Measurements from ENCODE around the gene ID3.
"Not testable (repeated sequence)": the region's sequence is repeated elsewhere in the genome, so short reads cannot be mapped to it uniquely, and the experiment has no call there.

The ID3 gene

GRCh38 chr1:23545851-23546250, 13.4 kb downstream of the ID3 start:
- H3K27ac ChIP-seq (ENCODE audit: low read depth, low read length): no peak overlapping the region
- no peaks in the 10 kb centered on the region for H3K9me2 ChIP-seq (replicated peaks; ENCODE audit: control insufficient read depth, low read length)
- no peak overlapping the region for H3K4me2 ChIP-seq (ENCODE audit: low read length)
- no peaks in the 10 kb centered on the region for H3K79me2 ChIP-seq (ENCODE audit: control insufficient read depth, low read length)
- no peaks in the 10 kb centered on the region for H3K36me3 ChIP-seq (ENCODE audit: control insufficient read depth, low read length)
- no peak overlapping the region for H3K4me3 ChIP-seq (ENCODE audit: low read length)
- TF ChIP-seq EZH2phosphoT487 (IDR thresholded peaks at IDR 0.05; ENCODE audit: borderline replicate concordance, low read length) (no peak), CTCF (IDR thresholded peaks at IDR 0.05; ENCODE audit: low read depth, low read length, poor library complexity, severe bottlenecking) (no peak)
- no peaks in the 10 kb centered on the region for H4K20me1 ChIP-seq (ENCODE audit: control insufficient read depth, insufficient read depth, low read depth, low read length)
- peaks cover 9% of the 10 kb centered on the region; the same call in 1 of the 2 replicates for H3F3A ChIP-seq (ENCODE audit: control insufficient read depth, insufficient read depth)
- H3K9me3 ChIP-seq (ENCODE audit: control insufficient read depth, insufficient read depth, low read length): no peaks in the 10 kb centered on the region
- peaks cover 57% of the 10 kb centered on the region for H3K4me1 ChIP-seq (ENCODE audit: control insufficient read depth, low read length)
- no peaks in the 10 kb centered on the region for H3K27me3 ChIP-seq (ENCODE audit: control insufficient read depth, low read length)

GRCh38 chr1:23544444-23545389, 14.6 kb downstream of the ID3 start:
- Histone ChIP-seq H3K79me2 (ENCODE audit: control insufficient read depth, low read length) (no peaks in the 10 kb centered on the region), H3F3A (ENCODE audit: control insufficient read depth, insufficient read depth) (peaks cover 6% of the 10 kb centered on the region; the same call in 1 of the 2 replicates), H4K20me1 (ENCODE audit: control insufficient read depth, insufficient read depth, low read depth, low read length) (no peaks in the 10 kb centered on the region), H3K4me2 (ENCODE audit: low read length) (no peak overlapping the region), H3K9me2 (replicated peaks; ENCODE audit: control insufficient read depth, low read length) (no peaks in the 10 kb centered on the region), H3K9me3 (ENCODE audit: control insufficient read depth, insufficient read depth, low read length) (no peaks in the 10 kb centered on the region), H3K27ac (ENCODE audit: low read depth, low read length) (no peak overlapping the region), H3K36me3 (ENCODE audit: control insufficient read depth, low read length) (no peaks in the 10 kb centered on the region), H3K27me3 (ENCODE audit: control insufficient read depth, low read length) (no peaks in the 10 kb centered on the region), H3K4me1 (ENCODE audit: control insufficient read depth, low read length) (peaks cover 59% of the 10 kb centered on the region), H3K4me3 (ENCODE audit: low read length) (no peak overlapping the region)
- TF ChIP-seq EZH2phosphoT487 (IDR thresholded peaks at IDR 0.05; ENCODE audit: borderline replicate concordance, low read length): no peak
- TF ChIP-seq CTCF (IDR thresholded peaks at IDR 0.05; ENCODE audit: low read depth, low read length, poor library complexity, severe bottlenecking): peak; percentile 96

DNA sequence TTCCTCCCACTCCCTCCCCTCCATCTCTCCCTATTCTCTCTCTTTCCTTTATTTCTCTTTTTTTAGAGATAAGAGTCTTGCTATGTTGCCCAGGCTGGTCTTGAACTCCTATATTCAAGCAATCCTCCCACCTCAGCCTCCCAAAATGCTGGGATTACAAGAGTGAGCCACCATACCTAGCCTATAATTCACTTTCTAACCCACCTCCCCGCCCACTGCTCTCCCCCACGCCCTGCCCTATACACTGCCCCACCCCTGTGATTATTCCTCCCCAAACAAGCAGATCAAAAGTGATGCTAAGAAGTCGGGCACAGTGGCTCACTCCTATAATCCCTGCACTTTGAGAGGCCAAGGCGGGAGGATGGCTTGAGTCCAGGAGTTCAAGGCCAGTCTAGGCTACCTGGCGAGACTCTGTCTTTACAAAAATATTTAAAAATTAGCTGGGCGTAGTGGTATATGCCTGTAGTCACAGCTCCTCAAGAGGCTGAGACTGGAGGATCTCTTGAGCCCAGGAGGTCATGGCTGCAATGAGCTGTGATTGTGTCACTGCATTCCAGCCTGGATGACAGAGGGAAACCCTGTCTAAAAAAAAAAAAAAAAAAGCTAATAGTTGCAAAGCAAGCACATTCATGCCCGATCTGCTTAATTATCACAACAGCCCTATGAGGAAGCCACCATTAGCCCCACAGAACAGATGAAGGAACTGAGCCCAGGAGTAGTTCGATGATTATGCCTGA, 15.4 kb downstream of the ID3 start:
- peaks cover 6% of the 10 kb centered on the region; the same call in 1 of the 2 replicates for H3F3A ChIP-seq (ENCODE audit: control insufficient read depth, insufficient read depth)
- no peak for TF ChIP-seq CTCF (IDR thresholded peaks at IDR 0.05; ENCODE audit: low read depth, low read length, poor library complexity, severe bottlenecking)
- no peak for TF ChIP-seq EZH2phosphoT487 (IDR thresholded peaks at IDR 0.05; ENCODE audit: borderline replicate concordance, low read length)
- H3K9me2 ChIP-seq (replicated peaks; ENCODE audit: control insufficient read depth, low read length): no peaks in the 10 kb centered on the region
- no peak overlapping the region for H3K4me3 ChIP-seq (ENCODE audit: low read length)
- H3K9me3 ChIP-seq (ENCODE audit: control insufficient read depth, insufficient read depth, low read length): no peaks in the 10 kb centered on the region
- no peaks in the 10 kb centered on the region for H3K36me3 ChIP-seq (ENCODE audit: control insufficient read depth, low read length)
- H4K20me1 ChIP-seq (ENCODE audit: control insufficient read depth, insufficient read depth, low read depth, low read length): no peaks in the 10 kb centered on the region
- H3K4me2 ChIP-seq (ENCODE audit: low read length): no peak overlapping the region
- H3K27me3 ChIP-seq (ENCODE audit: control insufficient read depth, low read length): no peaks in the 10 kb centered on the region
- no peak overlapping the region for H3K27ac ChIP-seq (ENCODE audit: low read depth, low read length)
- peaks cover 58% of the 10 kb centered on the region for H3K4me1 ChIP-seq (ENCODE audit: control insufficient read depth, low read length)
- H3K79me2 ChIP-seq (ENCODE audit: control insufficient read depth, low read length): no peaks in the 10 kb centered on the region

- not testable (repeated sequence) for H3K4me2 ChIP-seq (ENCODE audit: low read length); H3K9me2 ChIP-seq (replicated peaks; ENCODE audit: control insufficient read depth, low read length); H3K79me2 ChIP-seq (ENCODE audit: control insufficient read depth, low read length); H3K36me3 ChIP-seq (ENCODE audit: control insufficient read depth, low read length); H3K27me3 ChIP-seq (ENCODE audit: control insufficient read depth, low read length); H3K4me3 ChIP-seq (ENCODE audit: low read length); H3K27ac ChIP-seq (ENCODE audit: low read depth, low read length); H4K20me1 ChIP-seq (ENCODE audit: control insufficient read depth, insufficient read depth, low read depth, low read length); H3F3A ChIP-seq (ENCODE audit: control insufficient read depth, insufficient read depth); H3K9me3 ChIP-seq (ENCODE audit: control insufficient read depth, insufficient read depth, low read length)
- peaks cover 55% of the 10 kb centered on the region for H3K4me1 ChIP-seq (ENCODE audit: control insufficient read depth, low read length)
Measured at GRCh38 chr1:23542940-23543339, 16.4 kb downstream of the ID3 start.
